Measurements from ENCODE around the gene TAAR9. TPM values are rescaled to one million over a fixed set of nuclear protein-coding genes. Genes with fewer than 3 reads are reported as not detected.
"Not testable (repeated sequence)": the region's sequence is repeated elsewhere in the genome, so short reads cannot be mapped to it uniquely, and the experiment has no call there.

TAAR9 gene
- total RNA-seq, 1 donor from 2014 or later, result not detected

GRCh38 chr6:132548746-132549463, 10.8 kb downstream of the TAAR9 start:
- no peak overlapping the region for H3K4me3 Mint-ChIP-seq (ENCODE audit: low read depth)
- H3K9me3 Mint-ChIP-seq (ENCODE audit: low read depth), result no peaks in the 10 kb centered on the region
- H3K4me1 Mint-ChIP-seq (ENCODE audit: low read depth), result no peaks in the 10 kb centered on the region
- DNase-seq (ENCODE audit: low spot score, unreplicated experiment), result no peak
- H3K27ac Mint-ChIP-seq, result no peak overlapping the region
- no peaks in the 10 kb centered on the region for H3K36me3 Mint-ChIP-seq (ENCODE audit: insufficient read depth)
- H3K27me3 Mint-ChIP-seq, result peaks cover 22% of the 10 kb centered on the region
- TF ChIP-seq, protein P1, sequence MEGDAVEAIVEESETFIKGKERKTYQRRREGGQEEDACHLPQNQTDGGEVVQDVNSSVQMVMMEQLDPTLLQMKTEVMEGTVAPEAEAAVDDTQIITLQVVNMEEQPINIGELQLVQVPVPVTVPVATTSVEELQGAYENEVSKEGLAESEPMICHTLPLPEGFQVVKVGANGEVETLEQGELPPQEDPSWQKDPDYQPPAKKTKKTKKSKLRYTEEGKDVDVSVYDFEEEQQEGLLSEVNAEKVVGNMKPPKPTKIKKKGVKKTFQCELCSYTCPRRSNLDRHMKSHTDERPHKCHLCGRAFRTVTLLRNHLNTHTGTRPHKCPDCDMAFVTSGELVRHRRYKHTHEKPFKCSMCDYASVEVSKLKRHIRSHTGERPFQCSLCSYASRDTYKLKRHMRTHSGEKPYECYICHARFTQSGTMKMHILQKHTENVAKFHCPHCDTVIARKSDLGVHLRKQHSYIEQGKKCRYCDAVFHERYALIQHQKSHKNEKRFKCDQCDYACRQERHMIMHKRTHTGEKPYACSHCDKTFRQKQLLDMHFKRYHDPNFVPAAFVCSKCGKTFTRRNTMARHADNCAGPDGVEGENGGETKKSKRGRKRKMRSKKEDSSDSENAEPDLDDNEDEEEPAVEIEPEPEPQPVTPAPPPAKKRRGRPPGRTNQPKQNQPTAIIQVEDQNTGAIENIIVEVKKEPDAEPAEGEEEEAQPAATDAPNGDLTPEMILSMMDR (IDR thresholded peaks at IDR 0.05; ENCODE audit: unreplicated experiment), result no peak

DNA sequence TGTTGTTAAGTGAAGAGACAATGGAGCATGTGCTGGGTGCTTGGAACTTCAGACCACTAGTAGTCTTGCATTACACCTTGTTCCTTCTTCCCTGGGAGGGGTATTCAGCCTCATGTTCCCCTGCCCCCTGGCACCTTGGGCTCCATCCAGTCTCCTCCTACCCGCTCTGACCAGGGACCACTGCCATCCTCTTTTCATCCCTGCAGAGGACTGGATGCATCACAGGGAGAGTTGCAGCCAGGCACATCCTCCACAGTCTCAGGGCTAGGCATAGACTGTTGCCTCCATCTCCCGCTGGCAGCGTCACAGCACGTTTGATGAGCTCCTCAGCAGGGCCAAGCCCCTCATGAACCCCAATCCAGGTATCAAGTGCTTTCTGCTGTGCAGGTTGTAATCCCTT, 13.1 kb downstream of the TAAR9 start:
- TF ChIP-seq, protein P1 (IDR thresholded peaks at IDR 0.05; ENCODE audit: unreplicated experiment), result no peak

GRCh38 chr6:132552372-132552771, 14.3 kb downstream of the TAAR9 start, which contains the start of gene TAAR8:
TAAR8 (plus strand) TSS chr6:132552672; CDS start chr6:132552693, 21 bp downstream.
- no peak within 1 kb of the TSS for H3K27ac Mint-ChIP-seq

More for the DNA sequence above, 13.1 kb downstream of the TAAR9 start:
- Mint-ChIP-seq H3K9me3 (ENCODE audit: low read depth) (no peaks in the 10 kb centered on the region), H3K4me1 (ENCODE audit: low read depth) (no peaks in the 10 kb centered on the region), H3K27ac (no peak overlapping the region), H3K36me3 (ENCODE audit: insufficient read depth) (no peaks in the 10 kb centered on the region), H3K27me3 (peaks cover 22% of the 10 kb centered on the region), H3K4me3 (ENCODE audit: low read depth) (no peak overlapping the region)
- no peak for DNase-seq (ENCODE audit: low spot score, unreplicated experiment)

DNA sequence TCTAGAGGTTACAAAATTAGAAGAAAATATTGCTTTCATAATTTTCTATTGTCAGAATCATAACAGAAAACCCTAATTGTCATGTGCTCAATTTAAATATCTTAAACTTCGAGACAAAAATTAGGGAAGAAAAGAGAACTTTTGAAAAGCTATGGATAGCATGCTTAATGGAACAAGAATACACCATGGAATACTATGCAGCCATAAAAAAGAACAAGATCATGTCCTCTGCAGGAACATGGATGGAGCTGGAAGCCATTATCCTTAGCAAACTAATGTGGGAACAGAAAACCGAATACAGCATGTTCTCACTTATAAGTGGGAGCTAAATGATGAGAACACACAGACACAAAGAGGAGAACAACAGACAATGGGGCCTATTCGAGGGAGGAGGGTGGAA, 22.0 kb downstream of the TAAR9 start:
- H3K36me3 Mint-ChIP-seq (ENCODE audit: insufficient read depth); H3K9me3 Mint-ChIP-seq (ENCODE audit: low read depth): not testable (repeated sequence)

More at GRCh38 chr6:132552372-132552771, 14.3 kb downstream of the TAAR9 start, which contains the start of gene TAAR8:
- no peaks in the 10 kb centered on the region for H3K4me1 Mint-ChIP-seq (ENCODE audit: low read depth)
- no peak within 1 kb of the TSS for H3K4me3 Mint-ChIP-seq (ENCODE audit: low read depth)
- H3K27me3 Mint-ChIP-seq, result peaks cover 22% of the 10 kb centered on the region
- H3K36me3 Mint-ChIP-seq (ENCODE audit: insufficient read depth), result no peaks in the 10 kb centered on the region
- DNase-seq (ENCODE audit: low spot score, unreplicated experiment), result no peak
- TF ChIP-seq, protein P1 (IDR thresholded peaks at IDR 0.05; ENCODE audit: unreplicated experiment), result no peak
- no peaks in the 10 kb centered on the region for H3K9me3 Mint-ChIP-seq (ENCODE audit: low read depth)

GRCh38 chr6:132566404-132566803, 28.3 kb downstream of the TAAR9 start:
- H3K36me3 Mint-ChIP-seq (ENCODE audit: insufficient read depth), result no peaks in the 10 kb centered on the region
- TF ChIP-seq, protein P1 (IDR thresholded peaks at IDR 0.05; ENCODE audit: unreplicated experiment), result no peak
- no peak for DNase-seq (ENCODE audit: low spot score, unreplicated experiment)
- H3K27me3 Mint-ChIP-seq, result peaks cover 23% of the 10 kb centered on the region
- no peaks in the 10 kb centered on the region for H3K4me1 Mint-ChIP-seq (ENCODE audit: low read depth)
- H3K4me3 Mint-ChIP-seq (ENCODE audit: low read depth), result no peak overlapping the region
- no peak overlapping the region for H3K27ac Mint-ChIP-seq
- H3K9me3 Mint-ChIP-seq (ENCODE audit: low read depth), result no peaks in the 10 kb centered on the region

More for the DNA sequence above, 22.0 kb downstream of the TAAR9 start:
- not testable (repeated sequence) for DNase-seq (ENCODE audit: low spot score, unreplicated experiment); H3K4me1 Mint-ChIP-seq (ENCODE audit: low read depth); H3K4me3 Mint-ChIP-seq (ENCODE audit: low read depth); H3K27ac Mint-ChIP-seq
- peaks cover 14% of the 10 kb centered on the region for H3K27me3 Mint-ChIP-seq

GRCh38 chr6:132567566-132567965, 29.5 kb downstream of the TAAR9 start:
- no peak overlapping the region for H3K27ac Mint-ChIP-seq
- TF ChIP-seq, protein P1 (IDR thresholded peaks at IDR 0.05; ENCODE audit: unreplicated experiment), result no peak
- DNase-seq (ENCODE audit: low spot score, unreplicated experiment), result no peak

More at GRCh38 chr6:132567566-132567965, 29.5 kb downstream of the TAAR9 start:
- H3K27me3 Mint-ChIP-seq, result peaks cover 24% of the 10 kb centered on the region
- no peak overlapping the region for H3K4me3 Mint-ChIP-seq (ENCODE audit: low read depth)
- H3K4me1 Mint-ChIP-seq (ENCODE audit: low read depth), result no peaks in the 10 kb centered on the region
- H3K9me3 Mint-ChIP-seq (ENCODE audit: low read depth), result no peaks in the 10 kb centered on the region
- H3K36me3 Mint-ChIP-seq (ENCODE audit: insufficient read depth), result no peaks in the 10 kb centered on the region
